Heart right ventricle (tissue), 16 donors: Measurements from ENCODE around the gene IL20RB. TPM values are rescaled to one million over a fixed set of nuclear protein-coding genes. Genes with fewer than 3 reads are reported as not detected.

Experiments used
- ATAC-seq, 8 donors: fragments of 200-7000 bp; cut with Tn5 transposase; one replicate each; pipeline ENCODE4 v1.9.1; 2020; ENCODE audit warnings: mild to moderate bottlenecking in 8 of 8, moderate library complexity in 8 of 8, moderate number of reproducible peaks in 1 of 8
- DNase-seq, 2 donors: peaks; one replicate each; pipeline ENCODE4 v3.0.0-alpha.2; 2020
- H3K27ac ChIP-seq, 10 donors: fragments of 200-600 bp; sonication (generic) in 2 of 10; one replicate each; pipeline versions ENCODE4 v1.5.0 to v1.8.0; 2020 to 2022; ENCODE audit warnings: mild to moderate bottlenecking in 3 of 10
- H3K27me3 ChIP-seq, 7 donors: fragments of 200-600 bp; one replicate each; pipeline ENCODE4 v1.8.0; 2021 to 2022; ENCODE audit warnings: mild to moderate bottlenecking in 2 of 7
- H3K36me3 ChIP-seq, 9 donors: fragments of 200-600 bp; sonication (generic) in 1 of 9; one replicate each; pipeline versions ENCODE4 v1.5.0 to v1.8.0; 2020 to 2022; ENCODE audit warnings: mild to moderate bottlenecking in 2 of 9
- H3K4me1 ChIP-seq, 9 donors: fragments of 200-600 bp; sonication (generic) in 1 of 9; one replicate each; pipeline versions ENCODE4 v1.5.0 to v1.8.0; 2020 to 2022; ENCODE audit warnings: mild to moderate bottlenecking in 4 of 9
- H3K4me3 ChIP-seq, 10 donors: fragments of 200-600 bp; sonication (generic) in 2 of 10; one replicate each; pipeline versions ENCODE4 v1.5.0 to v1.8.0; 2020 to 2022; ENCODE audit warnings: mild to moderate bottlenecking in 7 of 10, moderate library complexity in 2 of 10
- H3K9me3 ChIP-seq, 11 donors: fragments of 200-600 bp in 10 of 11; sonication (generic) in 2 of 11; one replicate each; pipeline versions ENCODE4 v1.5.0 to v1.8.0; 2013 to 2022; ENCODE audit warnings: mild to moderate bottlenecking in 2 of 11, control low read depth in 1 of 11, moderate library complexity in 1 of 11
- WGBS, 2 donors: extraction: QIAGEN DNeasy Blood & Tissue Kit; methylation state at CpG; one replicate each; pipeline ENCODE4 v1.1.7; 2013; ENCODE audit warnings: inconsistent platforms in 1 of 2; 5-methylcytosine and 5-hydroxymethylcytosine counted together
- intact Hi-C, 10 donors: fragments of 100-400 bp; cut with DNase I; formaldehyde crosslinking; loops; one replicate each; pipeline versions ENCODE4 v1.11.1 to v1.14.2; 2022
- polyA plus RNA-seq, 2 donors: library from polyadenylated mRNA; stranded (reverse); fragments of 200-250 nt; gene quantifications; one replicate each; pipeline ENCODE4 v1.2.3, GENCODE V29; 2013
- total RNA-seq, 10 donors: library from RNA; stranded (reverse); fragmentation: NEBNext Ultra II Directional in 3 of 10; extraction: Animal tissue kit (Norgen Biotek cat#: 25700) in 3 of 10; gene quantifications; one replicate each; pipeline versions ENCODE4 v1.2.1 to v1.2.4, GENCODE V29; 2021 to 2023
- TF ChIP-seq, protein P1 (sequence below), 9 donors: fragments of 200-600 bp; sonication (generic) in 2 of 9; IDR thresholded peaks; one replicate each; pipeline versions ENCODE4 v1.5.0 to v1.8.0; 2021 to 2022; ENCODE audit warnings: antibody characterized with exemption in 9 of 9, mild to moderate bottlenecking in 5 of 9, moderate library complexity in 1 of 9
- donor health status: Arrhythmogenic right ventricular cardiomyopathy.
- donor health status: ischemic (EF 13 %, LVEDD 7.1; RV severe dilation, severe dysfunction).
- donor health status: healthy with polysubstance abuse.
- donor health status: DM: no; HTN: yes; CAD: no.
- donor health status: DM: no; HTN: no; CAD: no.
- donor health status: ischemic (EF 25% LVEDD 6.9; RV normal size, moderate dysfunction).
- donor health status: ischemic (EF 25% LVEDD 5.7; RV mildly dilated, moderate dysfunction).
- donor health status: healthy.
- donor health status: DM: yes; HTN: yes; CAD: no.
- donor health status: Ischemic cardiomyopathy.
- donor health status: ischemic (EF 35%, LVEDD 5.7; RV mildly dilated, moderate dysfunction).
- donor health status: nonischemic (EF 11% LVEDD 7.7; RV severe dilation, severe dysfunction).
- donor health status: DM: yes; HTN: yes; CAD: no.
- donor health status: PGD.
- donor health status: ischemic (EF 29% LVEDD 5.4; RV normal size, mild dysfunction).
- donor health status: nonischemic (EF 23%, LVEDD 6.1; RV moderate dilation, normal function).

The IL20RB gene
- total and polyA plus RNA-seq, 12 donors = 0.12 to 0.71 (median 0.34) TPM; not detected in 2

DNA sequence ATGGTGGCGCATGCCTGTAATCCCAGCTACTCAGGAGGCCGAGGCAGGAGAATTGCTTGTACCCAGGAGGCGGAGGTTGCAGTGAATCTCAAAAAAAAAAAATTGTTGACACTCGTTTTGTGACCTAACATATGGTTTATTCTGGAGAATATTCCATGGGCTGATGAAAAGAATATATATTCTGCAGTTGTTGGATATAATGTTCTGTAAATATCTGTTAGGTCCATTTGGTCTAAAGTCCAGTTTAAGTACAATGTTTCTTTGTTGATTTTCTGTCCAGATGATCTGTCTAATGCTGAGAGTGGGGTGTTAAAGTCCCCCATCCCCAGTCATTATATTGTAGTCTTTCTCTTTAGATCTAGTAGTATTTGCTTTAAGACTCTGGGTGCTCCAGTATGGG is 15.6 kb downstream of the IL20RB start:
- TF ChIP-seq, protein P1, sequence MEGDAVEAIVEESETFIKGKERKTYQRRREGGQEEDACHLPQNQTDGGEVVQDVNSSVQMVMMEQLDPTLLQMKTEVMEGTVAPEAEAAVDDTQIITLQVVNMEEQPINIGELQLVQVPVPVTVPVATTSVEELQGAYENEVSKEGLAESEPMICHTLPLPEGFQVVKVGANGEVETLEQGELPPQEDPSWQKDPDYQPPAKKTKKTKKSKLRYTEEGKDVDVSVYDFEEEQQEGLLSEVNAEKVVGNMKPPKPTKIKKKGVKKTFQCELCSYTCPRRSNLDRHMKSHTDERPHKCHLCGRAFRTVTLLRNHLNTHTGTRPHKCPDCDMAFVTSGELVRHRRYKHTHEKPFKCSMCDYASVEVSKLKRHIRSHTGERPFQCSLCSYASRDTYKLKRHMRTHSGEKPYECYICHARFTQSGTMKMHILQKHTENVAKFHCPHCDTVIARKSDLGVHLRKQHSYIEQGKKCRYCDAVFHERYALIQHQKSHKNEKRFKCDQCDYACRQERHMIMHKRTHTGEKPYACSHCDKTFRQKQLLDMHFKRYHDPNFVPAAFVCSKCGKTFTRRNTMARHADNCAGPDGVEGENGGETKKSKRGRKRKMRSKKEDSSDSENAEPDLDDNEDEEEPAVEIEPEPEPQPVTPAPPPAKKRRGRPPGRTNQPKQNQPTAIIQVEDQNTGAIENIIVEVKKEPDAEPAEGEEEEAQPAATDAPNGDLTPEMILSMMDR (IDR thresholded peaks at IDR 0.05) = no peak
- 96 to 97% methylated on average over 4 of the region's 4 CpGs for WGBS, 2 donors
- H3K9me3 ChIP-seq = peaks cover 0 to 35% (median 12%) of the 10 kb centered on the region in 11 donors
- H3K27me3 ChIP-seq = no peaks in the 10 kb centered on the region
- H3K36me3 ChIP-seq = no peaks in the 10 kb centered on the region
- H3K27ac ChIP-seq = no peak overlapping the region
- no peak for ATAC-seq
- intact Hi-C loops = no loop called here
- no peak for DNase-seq
- H3K4me1 ChIP-seq = no peaks in the 10 kb centered on the region
- H3K4me3 ChIP-seq = no peak overlapping the region

DNA sequence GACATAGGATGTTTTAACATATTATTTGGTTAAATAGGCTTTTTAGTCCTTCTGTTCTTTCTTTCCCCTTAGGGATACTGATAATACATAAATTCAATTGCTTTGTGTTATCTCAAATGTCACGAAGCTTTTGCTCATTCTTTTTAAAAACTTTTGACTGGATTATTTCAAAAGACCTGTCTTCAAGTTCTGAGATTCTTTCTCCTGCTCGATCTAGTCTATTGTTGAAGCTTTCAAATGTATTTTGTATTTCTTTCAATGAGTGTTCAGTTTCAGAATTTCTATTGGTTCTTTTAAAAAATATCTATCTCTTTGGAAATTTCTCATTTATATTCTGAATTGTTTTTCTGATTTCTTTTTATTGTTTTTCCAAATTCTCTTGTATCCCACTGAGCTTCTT is 16.9 kb downstream of the IL20RB start:
- no peak overlapping the region for H3K27ac ChIP-seq
- peaks cover 0 to 35% (median 12%) of the 10 kb centered on the region in 11 donors for H3K9me3 ChIP-seq
- 31 to 42% methylated on average over 2 of the region's 2 CpGs for WGBS, 2 donors
- H3K4me1 ChIP-seq = no peaks in the 10 kb centered on the region
- ATAC-seq = no peak
- H3K36me3 ChIP-seq = no peaks in the 10 kb centered on the region
- intact Hi-C loops = no loop called here
- H3K4me3 ChIP-seq = no peak overlapping the region
- no peaks in the 10 kb centered on the region for H3K27me3 ChIP-seq
- DNase-seq = no peak
- TF ChIP-seq, protein P1 (IDR thresholded peaks at IDR 0.05) = no peak

DNA sequence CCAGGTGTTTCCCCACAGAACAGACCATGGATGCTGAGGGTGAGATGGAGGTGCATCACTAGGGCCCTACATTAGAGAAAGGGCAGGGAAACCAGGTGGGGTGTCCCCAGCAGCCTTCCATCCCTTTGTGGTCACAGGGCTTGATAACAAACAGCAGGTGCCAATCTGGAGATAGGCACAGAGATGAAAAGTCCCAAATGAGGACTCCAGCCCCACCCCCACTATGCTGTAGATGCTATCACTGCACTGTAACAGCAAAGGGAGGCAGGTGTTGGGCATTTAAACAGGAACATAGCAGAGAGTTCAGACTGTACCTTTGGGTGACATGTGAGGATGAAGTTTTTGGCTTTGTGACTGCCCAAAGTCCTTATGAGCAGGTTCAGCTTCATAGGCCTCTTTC is 21.4 kb downstream of the IL20RB start:
- Histone ChIP-seq H3K4me1 (no peaks in the 10 kb centered on the region), H3K9me3 (peaks cover 0 to 16% (median 11%) of the 10 kb centered on the region in 11 donors), H3K27me3 (no peaks in the 10 kb centered on the region), H3K36me3 (no peaks in the 10 kb centered on the region), H3K4me3 (no peak overlapping the region), H3K27ac (no peak overlapping the region)
- DNase-seq = no peak
- intact Hi-C loops = no loop called here
- TF ChIP-seq, protein P1 (IDR thresholded peaks at IDR 0.05) = no peak
- ATAC-seq = no peak

DNA sequence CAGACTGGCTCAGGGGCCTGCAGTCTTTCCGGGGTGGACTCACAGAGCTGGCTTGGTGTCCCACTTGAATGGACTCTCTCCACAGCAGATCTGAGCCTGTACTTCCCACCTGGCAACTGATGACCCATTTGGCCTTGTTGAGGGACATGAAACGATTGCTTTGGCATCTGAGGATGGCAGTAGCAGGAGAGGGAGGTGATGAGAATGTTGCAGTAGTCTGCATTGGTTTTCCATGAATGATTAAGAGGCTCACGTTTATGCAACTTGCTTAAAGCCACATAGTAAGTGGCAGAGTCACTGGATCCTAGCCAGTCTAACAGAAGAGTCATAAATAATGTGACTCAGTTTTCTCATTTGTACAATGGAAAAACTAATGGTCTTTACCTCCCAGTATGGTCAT is 21.9 kb downstream of the IL20RB start:
- ATAC-seq (no peak), DNase-seq (no peak)
- Histone ChIP-seq H3K9me3 (peaks cover 0 to 11% (median 6%) of the 10 kb centered on the region in 11 donors), H3K4me3 (no peak overlapping the region), H3K4me1 (peaks cover 0 to 4% (median 1%) of the 10 kb centered on the region in 9 donors), H3K36me3 (no peaks in the 10 kb centered on the region), H3K27ac (no peak overlapping the region), H3K27me3 (no peaks in the 10 kb centered on the region)
- TF ChIP-seq, protein P1 (IDR thresholded peaks at IDR 0.05) = no peak
- WGBS, 2 donors = 77 to 79% methylated on average over 3 of the region's 3 CpGs
- intact Hi-C loops = no loop called here
